PC-9 (cell line): Measurements from ENCODE around the gene SPATA3.

Experiments used
- EZH2 ChIP-seq: fragments of 200-600 bp; sonication (generic); IDR thresholded peaks from 2 replicates; pipeline ENCODE4 v1.8.0; 2017; ENCODE audit warnings: antibody characterized with exemption, low read depth
- TF ChIP-seq, protein P1 (sequence below): fragments of 200-600 bp; sonication (generic); conservative IDR thresholded peaks from 2 replicates; pipeline ENCODE4 v1.6.1; 2017; ENCODE audit warnings: mixed run types, antibody characterized with exemption, mild to moderate bottlenecking, moderate library complexity

DNA sequence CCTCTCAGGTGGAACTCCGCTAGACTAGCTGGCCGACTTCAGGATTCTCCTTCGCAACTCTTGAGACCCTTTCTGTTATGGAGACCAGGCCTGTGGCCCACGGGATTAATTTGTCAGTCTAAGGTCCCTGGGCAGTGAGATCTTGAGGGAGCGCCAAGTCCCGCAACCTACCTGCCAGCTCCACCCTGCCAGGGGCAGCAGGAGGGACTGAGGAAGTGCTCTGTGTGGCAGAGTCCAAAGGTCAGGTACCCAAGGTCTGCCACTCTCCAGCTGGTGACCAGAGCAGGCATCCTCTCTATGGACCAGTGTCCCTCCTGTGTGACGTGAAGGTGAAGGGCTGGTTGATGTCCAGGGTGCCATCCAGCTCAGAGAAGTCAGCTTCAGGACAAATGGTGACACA, 4.3 kb upstream of the SPATA3 start:
- TF ChIP-seq EZH2, result no peak
- TF ChIP-seq, protein P1, sequence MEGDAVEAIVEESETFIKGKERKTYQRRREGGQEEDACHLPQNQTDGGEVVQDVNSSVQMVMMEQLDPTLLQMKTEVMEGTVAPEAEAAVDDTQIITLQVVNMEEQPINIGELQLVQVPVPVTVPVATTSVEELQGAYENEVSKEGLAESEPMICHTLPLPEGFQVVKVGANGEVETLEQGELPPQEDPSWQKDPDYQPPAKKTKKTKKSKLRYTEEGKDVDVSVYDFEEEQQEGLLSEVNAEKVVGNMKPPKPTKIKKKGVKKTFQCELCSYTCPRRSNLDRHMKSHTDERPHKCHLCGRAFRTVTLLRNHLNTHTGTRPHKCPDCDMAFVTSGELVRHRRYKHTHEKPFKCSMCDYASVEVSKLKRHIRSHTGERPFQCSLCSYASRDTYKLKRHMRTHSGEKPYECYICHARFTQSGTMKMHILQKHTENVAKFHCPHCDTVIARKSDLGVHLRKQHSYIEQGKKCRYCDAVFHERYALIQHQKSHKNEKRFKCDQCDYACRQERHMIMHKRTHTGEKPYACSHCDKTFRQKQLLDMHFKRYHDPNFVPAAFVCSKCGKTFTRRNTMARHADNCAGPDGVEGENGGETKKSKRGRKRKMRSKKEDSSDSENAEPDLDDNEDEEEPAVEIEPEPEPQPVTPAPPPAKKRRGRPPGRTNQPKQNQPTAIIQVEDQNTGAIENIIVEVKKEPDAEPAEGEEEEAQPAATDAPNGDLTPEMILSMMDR, result no peak
